AG20443 (cell line): ENCODE data around the gene BMP3.
A peak's percentile ranks its signal among the peaks of the same experiment; 100 is the strongest.

ENCODE experiments used
- DNase-seq: peaks from one replicate; pipeline ENCODE4 v3.0.0; 2012; ENCODE audit warnings: low spot score, mixed read lengths

Gene BMP3

GRCh38 chr4:81040012-81040659 is 9.6 kb downstream of the BMP3 start:
- DNase-seq, result peak; percentile 28

- no peak for DNase-seq
Observed at GRCh38 chr4:81042578-81043365, 12.3 kb downstream of the BMP3 start.

GRCh38 chr4:81049330-81049729 is 18.8 kb downstream of the BMP3 start:
- DNase-seq, result no peak

- no peak for DNase-seq
Observed at GRCh38 chr4:81049907-81050306, 19.4 kb downstream of the BMP3 start.

- DNase-seq, result peak; percentile 47
Observed at GRCh38 chr4:81052119-81053068, 21.9 kb downstream of the BMP3 start.

GRCh38 chr4:81058621-81059020 is 28.1 kb downstream of the BMP3 start:
- DNase-seq, result no peak

- DNase-seq, result no peak
Observed at GRCh38 chr4:81060587-81061343, 30.3 kb downstream of the BMP3 start.

- DNase-seq, result no peak
Observed at GRCh38 chr4:81061344-81061730, 30.8 kb downstream of the BMP3 start.

GRCh38 chr4:81062001-81062400 is 31.5 kb downstream of the BMP3 start:
- no peak for DNase-seq

GRCh38 chr4:81065446-81065845 is 34.9 kb downstream of the BMP3 start:
- DNase-seq, result no peak

- DNase-seq, result peak; percentile 74
Observed at GRCh38 chr4:81069706-81070331, 39.3 kb downstream of the BMP3 start.

- DNase-seq, result no peak
Observed at GRCh38 chr4:81071013-81071412, 40.5 kb downstream of the BMP3 start.

GRCh38 chr4:81081156-81081555 is 50.6 kb downstream of the BMP3 start:
- DNase-seq, result no peak

GRCh38 chr4:81084029-81084428 is 53.5 kb downstream of the BMP3 start:
- DNase-seq, result peak; percentile 40

- no peak for DNase-seq
Observed at GRCh38 chr4:81084634-81085033, 54.1 kb downstream of the BMP3 start.

GRCh38 chr4:81085291-81085690 is 54.8 kb downstream of the BMP3 start:
- DNase-seq, result peak; percentile 30

GRCh38 chr4:81085979-81086378 is 55.5 kb downstream of the BMP3 start:
- no peak for DNase-seq

GRCh38 chr4:81093720-81094401 is 63.4 kb downstream of the BMP3 start:
- no peak for DNase-seq

GRCh38 chr4:81095389-81095788 is 64.9 kb downstream of the BMP3 start:
- no peak for DNase-seq

- DNase-seq, result no peak
Observed at GRCh38 chr4:81096566-81096965, 66.1 kb downstream of the BMP3 start.

GRCh38 chr4:81102107-81102506 is 71.6 kb downstream of the BMP3 start:
- DNase-seq, result no peak
